HEK293 (cell line): ENCODE measurements around the gene SCAF4.

Experiments used
- CTCF ChIA-PET: fragments of 350-600 bp; formaldehyde crosslinking; extraction: SDS; loops from one replicate; lab custom pipeline; 2021; ENCODE audit warnings: antibody characterized with exemption; lab: Yijun Ruan, JAX
- POLR2A ChIA-PET: fragments of 300-600 bp; formaldehyde crosslinking; extraction: SDS; loops from one replicate; lab custom pipeline; 2020; ENCODE audit warnings: antibody characterized with exemption, inconsistent platforms; lab: Yijun Ruan, JAX
- H3K27ac ChIP-seq: fragments of 200-500 bp; sonication (Bioruptor generic); 2 replicates; pipeline ENCODE4 v1.5.1; 2014; ENCODE audit warnings: low read depth, low read length, control low read depth, inconsistent platforms; ENCODE audit errors: extremely low read depth
- H3K36me3 ChIP-seq, 2 experiments: fragments of 200-500 bp in 1 of 2; sonication (Bioruptor generic) in 1 of 2; 1 replicate in 1 of 2; 2 replicates in 1 of 2; pipeline ENCODE4 v1.5.1; 2014 to 2017; ENCODE audit warnings: inconsistent platforms in 2 of 2, low read length in 2 of 2; ENCODE audit not compliant: control insufficient read depth in 2 of 2, insufficient read depth in 1 of 2
- H3K4me1 ChIP-seq: fragments of 200-500 bp; sonication (Bioruptor generic); 2 replicates; pipeline ENCODE4 v1.5.1; 2014; ENCODE audit warnings: mild to moderate bottlenecking, low read length, inconsistent platforms; ENCODE audit not compliant: control insufficient read depth, insufficient read depth
- H3K4me3 ChIP-seq: 2 replicates; pipeline ENCODE4 v1.5.1; 2011; ENCODE audit warnings: low read depth, mild to moderate bottlenecking, control low read depth, low read length, moderate library complexity
- H3K9me3 ChIP-seq: fragments of 200-500 bp; sonication (Bioruptor generic); 2 replicates; pipeline ENCODE4 v1.5.1; 2014; ENCODE audit warnings: low read depth, low read length, inconsistent platforms; ENCODE audit not compliant: control insufficient read depth, insufficient read depth
- BCL11A ChIP-seq: fragments of 450-650 bp; formaldehyde crosslinking; IDR thresholded peaks from 2 replicates; pipeline ENCODE4 v1.5.1; 2016; ENCODE audit warnings: low read depth, missing biosample characterization, missing genetic modification characterization
- OSR2 ChIP-seq: fragments of 450-650 bp; formaldehyde crosslinking; IDR thresholded peaks from 2 replicates; pipeline ENCODE4 v1.5.1; 2016; ENCODE audit warnings: missing biosample characterization, missing genetic modification characterization
- SCRT1 ChIP-seq: fragments of 450-650 bp; formaldehyde crosslinking; IDR thresholded peaks from 2 replicates; pipeline ENCODE4 v1.5.1; 2016; ENCODE audit warnings: missing biosample characterization, missing genetic modification characterization, borderline replicate concordance
- SCRT2 ChIP-seq: fragments of 450-650 bp; formaldehyde crosslinking; IDR thresholded peaks from 2 replicates; pipeline ENCODE4 v1.5.1; 2016; ENCODE audit warnings: missing biosample characterization, missing genetic modification characterization
- ZBTB8A ChIP-seq: fragments of 450-650 bp; formaldehyde crosslinking; IDR thresholded peaks from 2 replicates; pipeline ENCODE4 v1.5.1; 2016; ENCODE audit warnings: missing biosample characterization, missing genetic modification characterization
- ZNF362 ChIP-seq: fragments of 450-650 bp; formaldehyde crosslinking; IDR thresholded peaks from 2 replicates; pipeline ENCODE4 v1.5.1; 2016; ENCODE audit warnings: missing biosample characterization, missing genetic modification characterization
- ZNF423 ChIP-seq: fragments of 450-650 bp; formaldehyde crosslinking; IDR thresholded peaks from 2 replicates; pipeline ENCODE4 v1.5.1; 2016; ENCODE audit warnings: missing biosample characterization, missing genetic modification characterization
- ZNF426 ChIP-seq: fragments of 450-650 bp; formaldehyde crosslinking; IDR thresholded peaks from 2 replicates; pipeline ENCODE4 v1.5.1; 2017; ENCODE audit warnings: missing biosample characterization, missing genetic modification characterization, mild to moderate bottlenecking, inconsistent platforms, moderate library complexity
- ZNF488 ChIP-seq: fragments of 450-650 bp; formaldehyde crosslinking; IDR thresholded peaks from 2 replicates; pipeline ENCODE4 v1.5.1; 2016; ENCODE audit warnings: missing biosample characterization, missing genetic modification characterization
- ZNF544 ChIP-seq: fragments of 450-650 bp; formaldehyde crosslinking; IDR thresholded peaks from 2 replicates; pipeline ENCODE4 v1.5.0; 2017; ENCODE audit warnings: missing biosample characterization, missing genetic modification characterization
- ZNF560 ChIP-seq: fragments of 450-650 bp; formaldehyde crosslinking; IDR thresholded peaks from 2 replicates; pipeline ENCODE4 v1.5.1; 2017; ENCODE audit warnings: missing biosample characterization, missing genetic modification characterization, borderline replicate concordance
- ZNF629 ChIP-seq: fragments of 450-650 bp; formaldehyde crosslinking; IDR thresholded peaks from 2 replicates; pipeline ENCODE4 v1.5.1; 2017; ENCODE audit warnings: missing biosample characterization, missing genetic modification characterization
- ZNF664 ChIP-seq: fragments of 450-650 bp; formaldehyde crosslinking; IDR thresholded peaks from 2 replicates; pipeline ENCODE4 v1.5.1; 2016; ENCODE audit warnings: missing biosample characterization, missing genetic modification characterization
- ZNF701 ChIP-seq: fragments of 450-650 bp; formaldehyde crosslinking; IDR thresholded peaks from 2 replicates; pipeline ENCODE4 v1.5.1; 2016; ENCODE audit warnings: missing biosample characterization, missing genetic modification characterization
- TF ChIP-seq, protein P1 (sequence below): fragments of 450-650 bp; formaldehyde crosslinking; IDR thresholded peaks from 2 replicates; pipeline ENCODE4 v1.5.1; 2016; ENCODE audit warnings: missing biosample characterization, missing genetic modification characterization
- TF ChIP-seq, protein P2 (sequence below): fragments of 450-650 bp; formaldehyde crosslinking; IDR thresholded peaks from 2 replicates; pipeline ENCODE4 v1.5.1; 2016; ENCODE audit warnings: missing biosample characterization, missing genetic modification characterization
- TF ChIP-seq, protein P3 (sequence below): fragments of 450-650 bp; formaldehyde crosslinking; IDR thresholded peaks from 2 replicates; pipeline ENCODE4 v1.5.1; 2016; ENCODE audit warnings: missing biosample characterization, missing genetic modification characterization
- TF ChIP-seq, protein P4 (sequence below): fragments of 450-650 bp; formaldehyde crosslinking; IDR thresholded peaks from 2 replicates; pipeline ENCODE4 v1.5.1; 2017; ENCODE audit warnings: missing biosample characterization, missing genetic modification characterization
- TF ChIP-seq, protein P5 (sequence below): fragments of 450-650 bp; formaldehyde crosslinking; IDR thresholded peaks from 2 replicates; pipeline ENCODE4; 2016; ENCODE audit warnings: missing biosample characterization, missing genetic modification characterization

Gene SCAF4

GRCh38 chr21:31671931-31672330 is 60.0 kb downstream of the SCAF4 start:
- TF ChIP-seq, protein P1, sequence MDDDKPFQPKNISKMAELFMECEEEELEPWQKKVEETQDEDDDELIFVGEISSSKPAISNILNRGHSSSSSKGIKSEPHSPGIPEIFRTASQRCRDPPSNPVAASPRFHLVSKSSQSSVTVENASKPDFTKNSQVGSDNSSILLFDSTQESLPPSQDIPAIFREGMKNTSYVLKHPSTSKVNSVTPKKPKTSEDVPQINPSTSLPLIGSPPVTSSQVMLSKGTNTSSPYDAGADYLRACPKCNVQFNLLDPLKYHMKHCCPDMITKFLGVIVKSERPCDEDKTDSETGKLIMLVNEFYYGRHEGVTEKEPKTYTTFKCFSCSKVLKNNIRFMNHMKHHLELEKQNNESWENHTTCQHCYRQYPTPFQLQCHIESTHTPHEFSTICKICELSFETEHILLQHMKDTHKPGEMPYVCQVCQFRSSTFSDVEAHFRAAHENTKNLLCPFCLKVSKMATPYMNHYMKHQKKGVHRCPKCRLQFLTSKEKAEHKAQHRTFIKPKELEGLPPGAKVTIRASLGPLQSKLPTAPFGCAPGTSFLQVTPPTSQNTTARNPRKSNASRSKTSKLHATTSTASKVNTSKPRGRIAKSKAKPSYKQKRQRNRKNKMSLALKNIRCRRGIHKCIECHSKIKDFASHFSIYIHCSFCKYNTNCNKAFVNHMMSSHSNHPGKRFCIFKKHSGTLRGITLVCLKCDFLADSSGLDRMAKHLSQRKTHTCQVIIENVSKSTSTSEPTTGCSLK (tag by site-specific recombination) = no peak
- peak; percentile 42; the same call in 1 of the 2 replicates for TF ChIP-seq OSR2 (tag by site-specific recombination)
- TF ChIP-seq ZNF701 = no peak
- H3K4me1 ChIP-seq = 0 out of 2 replicates have a peak, but pooled peaks cover 4% of the 10 kb centered on the region
- no peaks in the 10 kb centered on the region for H3K9me3 ChIP-seq
- CTCF ChIA-PET = interaction anchor here (1.2 kb wide), 1 partner anchor 15 kb away, joined by 4 read pairs; no protein-coding TSS in a partner anchor
- POLR2A ChIA-PET = no interaction called here
- H3K4me3 ChIP-seq = no peak overlapping the region
- H3K27ac ChIP-seq = no peak overlapping the region
- H3K36me3 ChIP-seq = peaks cover 23 to 44% of the 10 kb centered on the region in 2 experiments; a peak in 2 of 3 replicates

- ChIA-PET CTCF (no interaction called here), POLR2A (no interaction called here)
Measured at GRCh38 chr21:31671146-31671716, 60.7 kb downstream of the SCAF4 start.

DNA sequence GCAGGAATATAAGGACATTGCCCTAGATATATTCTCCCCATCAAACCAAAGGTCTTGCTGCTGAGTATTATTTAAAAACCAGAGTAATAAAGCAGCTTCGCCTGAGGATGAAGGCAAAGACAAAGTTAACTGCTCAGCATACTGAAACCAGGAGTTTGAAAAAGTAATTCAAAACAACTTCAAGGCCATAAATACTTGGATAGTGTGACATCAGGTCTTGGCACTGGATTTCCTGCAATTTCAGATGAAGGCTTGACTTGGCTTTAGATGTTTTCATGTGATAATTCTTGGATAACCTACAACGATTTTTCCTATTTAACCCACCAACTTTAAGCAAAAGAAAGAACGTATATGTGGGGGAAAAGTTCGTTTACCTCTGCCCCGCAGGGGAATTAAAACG is 61.8 kb downstream of the SCAF4 start:
- H3K27ac ChIP-seq = no peak overlapping the region
- TF ChIP-seq ZNF426 (tag by site-specific recombination) (no peak), ZNF544 (no peak), ZNF560 (tag by site-specific recombination) (no peak), BCL11A (tag by site-specific recombination) (no peak), SCRT2 (tag by site-specific recombination) (no peak), ZBTB8A (no peak), ZNF664 (tag by site-specific recombination) (no peak), ZNF629 (tag by site-specific recombination) (0 out of 2 replicates have a peak, but pooled peaks have one; percentile 25), ZNF362 (tag by site-specific recombination) (no peak), ZNF423 (tag by site-specific recombination) (no peak), ZNF488 (tag by site-specific recombination) (no peak), SCRT1 (tag by site-specific recombination) (no peak)
- TF ChIP-seq, protein P2, sequence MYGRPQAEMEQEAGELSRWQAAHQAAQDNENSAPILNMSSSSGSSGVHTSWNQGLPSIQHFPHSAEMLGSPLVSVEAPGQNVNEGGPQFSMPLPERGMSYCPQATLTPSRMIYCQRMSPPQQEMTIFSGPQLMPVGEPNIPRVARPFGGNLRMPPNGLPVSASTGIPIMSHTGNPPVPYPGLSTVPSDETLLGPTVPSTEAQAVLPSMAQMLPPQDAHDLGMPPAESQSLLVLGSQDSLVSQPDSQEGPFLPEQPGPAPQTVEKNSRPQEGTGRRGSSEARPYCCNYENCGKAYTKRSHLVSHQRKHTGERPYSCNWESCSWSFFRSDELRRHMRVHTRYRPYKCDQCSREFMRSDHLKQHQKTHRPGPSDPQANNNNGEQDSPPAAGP (tag by site-specific recombination) = no peak
- TF ChIP-seq, protein P3, sequence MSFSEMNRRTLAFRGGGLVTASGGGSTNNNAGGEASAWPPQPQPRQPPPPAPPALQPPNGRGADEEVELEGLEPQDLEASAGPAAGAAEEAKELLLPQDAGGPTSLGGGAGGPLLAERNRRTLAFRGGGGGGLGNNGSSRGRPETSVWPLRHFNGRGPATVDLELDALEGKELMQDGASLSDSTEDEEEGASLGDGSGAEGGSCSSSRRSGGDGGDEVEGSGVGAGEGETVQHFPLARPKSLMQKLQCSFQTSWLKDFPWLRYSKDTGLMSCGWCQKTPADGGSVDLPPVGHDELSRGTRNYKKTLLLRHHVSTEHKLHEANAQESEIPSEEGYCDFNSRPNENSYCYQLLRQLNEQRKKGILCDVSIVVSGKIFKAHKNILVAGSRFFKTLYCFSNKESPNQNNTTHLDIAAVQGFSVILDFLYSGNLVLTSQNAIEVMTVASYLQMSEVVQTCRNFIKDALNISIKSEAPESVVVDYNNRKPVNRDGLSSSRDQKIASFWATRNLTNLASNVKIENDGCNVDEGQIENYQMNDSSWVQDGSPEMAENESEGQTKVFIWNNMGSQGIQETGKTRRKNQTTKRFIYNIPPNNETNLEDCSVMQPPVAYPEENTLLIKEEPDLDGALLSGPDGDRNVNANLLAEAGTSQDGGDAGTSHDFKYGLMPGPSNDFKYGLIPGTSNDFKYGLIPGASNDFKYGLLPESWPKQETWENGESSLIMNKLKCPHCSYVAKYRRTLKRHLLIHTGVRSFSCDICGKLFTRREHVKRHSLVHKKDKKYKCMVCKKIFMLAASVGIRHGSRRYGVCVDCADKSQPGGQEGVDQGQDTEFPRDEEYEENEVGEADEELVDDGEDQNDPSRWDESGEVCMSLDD (tag by site-specific recombination) = no peak
- TF ChIP-seq, protein P4, sequence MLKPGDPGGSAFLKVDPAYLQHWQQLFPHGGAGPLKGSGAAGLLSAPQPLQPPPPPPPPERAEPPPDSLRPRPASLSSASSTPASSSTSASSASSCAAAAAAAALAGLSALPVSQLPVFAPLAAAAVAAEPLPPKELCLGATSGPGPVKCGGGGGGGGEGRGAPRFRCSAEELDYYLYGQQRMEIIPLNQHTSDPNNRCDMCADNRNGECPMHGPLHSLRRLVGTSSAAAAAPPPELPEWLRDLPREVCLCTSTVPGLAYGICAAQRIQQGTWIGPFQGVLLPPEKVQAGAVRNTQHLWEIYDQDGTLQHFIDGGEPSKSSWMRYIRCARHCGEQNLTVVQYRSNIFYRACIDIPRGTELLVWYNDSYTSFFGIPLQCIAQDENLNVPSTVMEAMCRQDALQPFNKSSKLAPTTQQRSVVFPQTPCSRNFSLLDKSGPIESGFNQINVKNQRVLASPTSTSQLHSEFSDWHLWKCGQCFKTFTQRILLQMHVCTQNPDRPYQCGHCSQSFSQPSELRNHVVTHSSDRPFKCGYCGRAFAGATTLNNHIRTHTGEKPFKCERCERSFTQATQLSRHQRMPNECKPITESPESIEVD (tag by site-specific recombination) = peak; percentile 68
- TF ChIP-seq, all 188 proteins: peak for 2
- CTCF ChIA-PET = no interaction called here
- H3K9me3 ChIP-seq = no peaks in the 10 kb centered on the region
- H3K4me3 ChIP-seq = no peak overlapping the region
- POLR2A ChIA-PET = interaction anchor here (1.0 kb wide), 1 partner anchor 14 kb away, joined by 3 read pairs; no protein-coding TSS in a partner anchor
- 0 out of 2 replicates have a peak, but pooled peaks cover 4% of the 10 kb centered on the region for H3K4me1 ChIP-seq
- H3K36me3 ChIP-seq = peaks cover 34 to 60% of the 10 kb centered on the region in 2 experiments

More at GRCh38 chr21:31671146-31671716, 60.7 kb downstream of the SCAF4 start:
- H3K27ac ChIP-seq = no peak overlapping the region
- H3K4me3 ChIP-seq = no peak overlapping the region
- H3K9me3 ChIP-seq = no peaks in the 10 kb centered on the region
- 0 out of 2 replicates have a peak, but pooled peaks cover 4% of the 10 kb centered on the region for H3K4me1 ChIP-seq
- TF ChIP-seq, protein P5, sequence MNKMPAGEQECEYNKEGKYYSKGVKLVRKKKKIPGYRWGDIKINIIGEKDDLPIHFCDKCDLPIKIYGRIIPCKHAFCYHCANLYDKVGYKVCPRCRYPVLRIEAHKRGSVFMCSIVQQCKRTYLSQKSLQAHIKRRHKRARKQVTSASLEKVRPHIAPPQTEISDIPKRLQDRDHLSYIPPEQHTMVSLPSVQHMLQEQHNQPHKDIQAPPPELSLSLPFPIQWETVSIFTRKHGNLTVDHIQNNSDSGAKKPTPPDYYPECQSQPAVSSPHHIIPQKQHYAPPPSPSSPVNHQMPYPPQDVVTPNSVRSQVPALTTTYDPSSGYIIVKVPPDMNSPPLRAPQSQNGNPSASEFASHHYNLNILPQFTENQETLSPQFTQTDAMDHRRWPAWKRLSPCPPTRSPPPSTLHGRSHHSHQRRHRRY (tag by site-specific recombination) = no peak
- H3K36me3 ChIP-seq = peaks cover 28 to 50% of the 10 kb centered on the region in 2 experiments; a peak in 2 of 3 replicates
